ENCODE results near the gene MYL6B.
"Not testable (repeated sequence)": the region's sequence is repeated elsewhere in the genome, so short reads cannot be mapped to it uniquely, and the experiment has no call there.

The MYL6B gene

GRCh38 chr12:56196818-56197550 is 44.6 kb downstream of the MYL6B start:
- not testable (repeated sequence) for H4K8ac ChIP-seq (ENCODE audit: low read length); H2BK5ac ChIP-seq (ENCODE audit: low read depth, low read length, poor library complexity, severe bottlenecking); H2BK120ac ChIP-seq (ENCODE audit: low read depth, low read length); H3K18ac ChIP-seq (ENCODE audit: low read depth in 1 of 2, low read length in 2 of 2); H3K27me3 ChIP-seq (ENCODE audit: control insufficient read depth in 1 of 2, insufficient read depth in 1 of 2, low read length in 2 of 2); H2BK15ac ChIP-seq (ENCODE audit: low read depth, poor library complexity, severe bottlenecking); H2AK5ac ChIP-seq (ENCODE audit: low read length, severe bottlenecking); H3K4me1 ChIP-seq (ENCODE audit: control insufficient read depth, insufficient read depth, low read depth, low read length); H2AFZ ChIP-seq (ENCODE audit: low read depth, low read length); H3K4ac ChIP-seq (ENCODE audit: low read depth in 1 of 2, low read length in 2 of 2); H3K14ac ChIP-seq (ENCODE audit: low read length in 2 of 2); H3K4me3 ChIP-seq (ENCODE audit: insufficient read depth in 1 of 2, low read depth in 1 of 2, low read length in 2 of 2); H3K9me3 ChIP-seq (ENCODE audit: control insufficient read depth, low read length); H3K4me2 ChIP-seq (ENCODE audit: low read length, poor library complexity, severe bottlenecking); H3K36me3 ChIP-seq (ENCODE audit: control insufficient read depth in 1 of 2, insufficient read depth in 2 of 2, low read depth in 1 of 2, low read length in 2 of 2); H3K79me1 ChIP-seq (replicated peaks; ENCODE audit: low read length, poor library complexity, severe bottlenecking); H3K23ac ChIP-seq (ENCODE audit: low read length in 2 of 2)
- H4K91ac ChIP-seq (ENCODE audit: low read length), result peak overlapping the region; percentile 35
- 26% methylated on average over 10 of the region's 11 CpGs for WGBS
- peak overlapping the region in 1 of 2 experiments; percentile 20 for H2BK12ac ChIP-seq (ENCODE audit: low read length in 2 of 2)
- peak overlapping the region; percentile 42 for H3K27ac ChIP-seq (ENCODE audit: low read length, poor library complexity, severe bottlenecking)
- DNase-seq, result peak; percentile 97
- peak overlapping the region; percentile 21 for H3K9ac ChIP-seq (ENCODE audit: low read length)

GRCh38 chr12:56197921-56198635 is 45.7 kb downstream of the MYL6B start:
- no peak for DNase-seq
- no peak overlapping the region for H4K91ac ChIP-seq (ENCODE audit: low read length)
- no peak overlapping the region for H2BK12ac ChIP-seq (ENCODE audit: low read length in 2 of 2)
- H3K4me2 ChIP-seq (ENCODE audit: low read length, poor library complexity, severe bottlenecking), result no peak overlapping the region
- H3K4ac ChIP-seq (ENCODE audit: low read depth in 1 of 2, low read length in 2 of 2), result no peak overlapping the region
- WGBS, result 92% methylated on average over 9 of the region's 9 CpGs
- no peak overlapping the region for H2BK5ac ChIP-seq (ENCODE audit: low read depth, low read length, poor library complexity, severe bottlenecking)
- no peak overlapping the region for H3K23ac ChIP-seq (ENCODE audit: low read length in 2 of 2)
- H3K27ac ChIP-seq (ENCODE audit: low read length, poor library complexity, severe bottlenecking), result no peak overlapping the region
- no peaks in the 10 kb centered on the region for H3K9me3 ChIP-seq (ENCODE audit: control insufficient read depth, low read length)
- H3K27me3 ChIP-seq (ENCODE audit: control insufficient read depth in 1 of 2, insufficient read depth in 1 of 2, low read length in 2 of 2), result no peaks in the 10 kb centered on the region
- peak overlapping the region; percentile 8 for H2BK15ac ChIP-seq (ENCODE audit: low read depth, poor library complexity, severe bottlenecking)
- no peak overlapping the region for H3K14ac ChIP-seq (ENCODE audit: low read length in 2 of 2)
- H3K9ac ChIP-seq (ENCODE audit: low read length), result no peak overlapping the region
- no peaks in the 10 kb centered on the region for H3K4me1 ChIP-seq (ENCODE audit: control insufficient read depth, insufficient read depth, low read depth, low read length)
- H3K18ac ChIP-seq (ENCODE audit: low read depth in 1 of 2, low read length in 2 of 2), result no peak overlapping the region
- no peaks in the 10 kb centered on the region for H3K36me3 ChIP-seq (ENCODE audit: control insufficient read depth in 1 of 2, insufficient read depth in 2 of 2, low read depth in 1 of 2, low read length in 2 of 2)
- H3K79me1 ChIP-seq (replicated peaks; ENCODE audit: low read length, poor library complexity, severe bottlenecking), result no peaks in the 10 kb centered on the region
- H4K8ac ChIP-seq (ENCODE audit: low read length), result no peak overlapping the region
- no peak overlapping the region for H2AK5ac ChIP-seq (ENCODE audit: low read length, severe bottlenecking)
- H2AFZ ChIP-seq (ENCODE audit: low read depth, low read length), result no peak overlapping the region
- H2BK120ac ChIP-seq (ENCODE audit: low read depth, low read length), result no peak overlapping the region
- no peak overlapping the region for H3K4me3 ChIP-seq (ENCODE audit: insufficient read depth in 1 of 2, low read depth in 1 of 2, low read length in 2 of 2)

GRCh38 chr12:56198836-56199235 is 46.4 kb downstream of the MYL6B start:
- H2AK5ac ChIP-seq (ENCODE audit: low read length, severe bottlenecking), result no peak overlapping the region
- no peak for DNase-seq
- no peak overlapping the region for H3K18ac ChIP-seq (ENCODE audit: low read depth in 1 of 2, low read length in 2 of 2)
- no peak overlapping the region for H3K4me2 ChIP-seq (ENCODE audit: low read length, poor library complexity, severe bottlenecking)
- no peaks in the 10 kb centered on the region for H3K9me3 ChIP-seq (ENCODE audit: control insufficient read depth, low read length)
- no peaks in the 10 kb centered on the region for H3K27me3 ChIP-seq (ENCODE audit: control insufficient read depth in 1 of 2, insufficient read depth in 1 of 2, low read length in 2 of 2)
- H3K14ac ChIP-seq (ENCODE audit: low read length in 2 of 2), result no peak overlapping the region
- no peak overlapping the region for H3K27ac ChIP-seq (ENCODE audit: low read length, poor library complexity, severe bottlenecking)
- no peaks in the 10 kb centered on the region for H3K79me1 ChIP-seq (replicated peaks; ENCODE audit: low read length, poor library complexity, severe bottlenecking)
- no peaks in the 10 kb centered on the region for H3K4me1 ChIP-seq (ENCODE audit: control insufficient read depth, insufficient read depth, low read depth, low read length)
- H2BK120ac ChIP-seq (ENCODE audit: low read depth, low read length), result no peak overlapping the region
- H2BK12ac ChIP-seq (ENCODE audit: low read length in 2 of 2), result no peak overlapping the region
- no peak overlapping the region for H3K9ac ChIP-seq (ENCODE audit: low read length)
- H3K23ac ChIP-seq (ENCODE audit: low read length in 2 of 2), result no peak overlapping the region
- no peak overlapping the region for H2BK15ac ChIP-seq (ENCODE audit: low read depth, poor library complexity, severe bottlenecking)
- H3K4ac ChIP-seq (ENCODE audit: low read depth in 1 of 2, low read length in 2 of 2), result no peak overlapping the region
- no peak overlapping the region for H2BK5ac ChIP-seq (ENCODE audit: low read depth, low read length, poor library complexity, severe bottlenecking)
- H2AFZ ChIP-seq (ENCODE audit: low read depth, low read length), result no peak overlapping the region
- H4K8ac ChIP-seq (ENCODE audit: low read length), result no peak overlapping the region
- WGBS, result 82% methylated on average over 1 of the region's 1 CpG
- no peak overlapping the region for H4K91ac ChIP-seq (ENCODE audit: low read length)
- H3K4me3 ChIP-seq (ENCODE audit: insufficient read depth in 1 of 2, low read depth in 1 of 2, low read length in 2 of 2), result no peak overlapping the region
- H3K36me3 ChIP-seq (ENCODE audit: control insufficient read depth in 1 of 2, insufficient read depth in 2 of 2, low read depth in 1 of 2, low read length in 2 of 2), result no peaks in the 10 kb centered on the region

GRCh38 chr12:56202366-56202765 is 50.0 kb downstream of the MYL6B start:
- Histone ChIP-seq H3K18ac (ENCODE audit: low read depth in 1 of 2, low read length in 2 of 2) (no peak overlapping the region), H3K4me3 (ENCODE audit: insufficient read depth in 1 of 2, low read depth in 1 of 2, low read length in 2 of 2) (no peak overlapping the region), H3K27me3 (ENCODE audit: control insufficient read depth in 1 of 2, insufficient read depth in 1 of 2, low read length in 2 of 2) (no peaks in the 10 kb centered on the region), H3K9me3 (ENCODE audit: control insufficient read depth, low read length) (no peaks in the 10 kb centered on the region), H3K4me1 (ENCODE audit: control insufficient read depth, insufficient read depth, low read depth, low read length) (no peaks in the 10 kb centered on the region), H2BK15ac (ENCODE audit: low read depth, poor library complexity, severe bottlenecking) (no peak overlapping the region), H3K4me2 (ENCODE audit: low read length, poor library complexity, severe bottlenecking) (no peak overlapping the region), H3K23ac (ENCODE audit: low read length in 2 of 2) (no peak overlapping the region), H3K4ac (ENCODE audit: low read depth in 1 of 2, low read length in 2 of 2) (no peak overlapping the region), H4K91ac (ENCODE audit: low read length) (no peak overlapping the region), H2AFZ (ENCODE audit: low read depth, low read length) (no peak overlapping the region), H3K9ac (ENCODE audit: low read length) (no peak overlapping the region), H3K27ac (ENCODE audit: low read length, poor library complexity, severe bottlenecking) (no peak overlapping the region), H3K79me1 (replicated peaks; ENCODE audit: low read length, poor library complexity, severe bottlenecking) (peaks cover 4% of the 10 kb centered on the region), H3K14ac (ENCODE audit: low read length in 2 of 2) (no peak overlapping the region), H2BK120ac (ENCODE audit: low read depth, low read length) (no peak overlapping the region), H4K8ac (ENCODE audit: low read length) (no peak overlapping the region), H2BK5ac (ENCODE audit: low read depth, low read length, poor library complexity, severe bottlenecking) (no peak overlapping the region), H2AK5ac (ENCODE audit: low read length, severe bottlenecking) (no peak overlapping the region), H2BK12ac (ENCODE audit: low read length in 2 of 2) (no peak overlapping the region), H3K36me3 (ENCODE audit: control insufficient read depth in 1 of 2, insufficient read depth in 2 of 2, low read depth in 1 of 2, low read length in 2 of 2) (peaks cover 23 to 34% of the 10 kb centered on the region in 2 experiments)
- 14% methylated on average over 1 of the region's 1 CpG for WGBS
- no peak for DNase-seq

Data from mesenchymal stem cell (in vitro differentiated cells and primary cell).